ENCODE results near the gene TRIM41. TPM values are rescaled to one million over a fixed set of nuclear protein-coding genes. Genes with fewer than 3 reads are reported as not detected.
A peak's percentile ranks its signal among the peaks of the same experiment; 100 is the strongest.

The TRIM41 gene
- total and polyA plus RNA-seq, 2 of the 13 experiments (the other 11 are each of a cell fraction or from before 2014, with no cell fraction given), result 10.2 to 16.7 TPM

- no peak for TF ChIP-seq ARNT2 (CRISPR knock-in tag; IDR thresholded peaks at IDR 0.05; ENCODE audit: low read depth)
- no peak for TF ChIP-seq CREBL2 (CRISPR knock-in tag; IDR thresholded peaks at IDR 0.05; ENCODE audit: borderline replicate concordance)
- TF ChIP-seq, protein P1, sequence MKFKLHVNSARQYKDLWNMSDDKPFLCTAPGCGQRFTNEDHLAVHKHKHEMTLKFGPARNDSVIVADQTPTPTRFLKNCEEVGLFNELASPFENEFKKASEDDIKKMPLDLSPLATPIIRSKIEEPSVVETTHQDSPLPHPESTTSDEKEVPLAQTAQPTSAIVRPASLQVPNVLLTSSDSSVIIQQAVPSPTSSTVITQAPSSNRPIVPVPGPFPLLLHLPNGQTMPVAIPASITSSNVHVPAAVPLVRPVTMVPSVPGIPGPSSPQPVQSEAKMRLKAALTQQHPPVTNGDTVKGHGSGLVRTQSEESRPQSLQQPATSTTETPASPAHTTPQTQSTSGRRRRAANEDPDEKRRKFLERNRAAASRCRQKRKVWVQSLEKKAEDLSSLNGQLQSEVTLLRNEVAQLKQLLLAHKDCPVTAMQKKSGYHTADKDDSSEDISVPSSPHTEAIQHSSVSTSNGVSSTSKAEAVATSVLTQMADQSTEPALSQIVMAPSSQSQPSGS (CRISPR knock-in tag; IDR thresholded peaks at IDR 0.05), result 0 out of 2 replicates have a peak, but pooled peaks have one; percentile 45
- TF ChIP-seq SIN3A (IDR thresholded peaks at IDR 0.05; ENCODE audit: borderline replicate concordance, low read depth, low read length), result 0 out of 2 replicates have a peak, but pooled peaks have one; percentile 30
- no peak; the same call in 1 of the 2 replicates for TF ChIP-seq PITX1 (CRISPR knock-in tag; IDR thresholded peaks at IDR 0.05)
- TF ChIP-seq CEBPB (IDR thresholded peaks at IDR 0.05; ENCODE audit: borderline replicate concordance, low read depth, low read length), result peak; percentile 90
- TF ChIP-seq POGZ (CRISPR knock-in tag; IDR thresholded peaks at IDR 0.05), result no peak
- no peak for TF ChIP-seq SAFB2 (CRISPR knock-in tag; IDR thresholded peaks at IDR 0.05; ENCODE audit: borderline replicate concordance, low read depth)
- TF ChIP-seq HDAC2 (CRISPR knock-in tag; IDR thresholded peaks at IDR 0.05), result peak; percentile 34; the same call in 1 of the 2 replicates
- TF ChIP-seq SMARCE1 (IDR thresholded peaks at IDR 0.05; ENCODE audit: borderline replicate concordance), result no peak
- TF ChIP-seq ZFX (CRISPR knock-in tag; IDR thresholded peaks at IDR 0.05; ENCODE audit: low read depth), result peak; percentile 26; the same call in 1 of the 2 replicates
- no peak for TF ChIP-seq MLLT10 (CRISPR knock-in tag; IDR thresholded peaks at IDR 0.05)
- TF ChIP-seq DNMT3B (CRISPR knock-in tag; conservative IDR thresholded peaks at IDR 0.05), result no peak
- TF ChIP-seq, protein P2, sequence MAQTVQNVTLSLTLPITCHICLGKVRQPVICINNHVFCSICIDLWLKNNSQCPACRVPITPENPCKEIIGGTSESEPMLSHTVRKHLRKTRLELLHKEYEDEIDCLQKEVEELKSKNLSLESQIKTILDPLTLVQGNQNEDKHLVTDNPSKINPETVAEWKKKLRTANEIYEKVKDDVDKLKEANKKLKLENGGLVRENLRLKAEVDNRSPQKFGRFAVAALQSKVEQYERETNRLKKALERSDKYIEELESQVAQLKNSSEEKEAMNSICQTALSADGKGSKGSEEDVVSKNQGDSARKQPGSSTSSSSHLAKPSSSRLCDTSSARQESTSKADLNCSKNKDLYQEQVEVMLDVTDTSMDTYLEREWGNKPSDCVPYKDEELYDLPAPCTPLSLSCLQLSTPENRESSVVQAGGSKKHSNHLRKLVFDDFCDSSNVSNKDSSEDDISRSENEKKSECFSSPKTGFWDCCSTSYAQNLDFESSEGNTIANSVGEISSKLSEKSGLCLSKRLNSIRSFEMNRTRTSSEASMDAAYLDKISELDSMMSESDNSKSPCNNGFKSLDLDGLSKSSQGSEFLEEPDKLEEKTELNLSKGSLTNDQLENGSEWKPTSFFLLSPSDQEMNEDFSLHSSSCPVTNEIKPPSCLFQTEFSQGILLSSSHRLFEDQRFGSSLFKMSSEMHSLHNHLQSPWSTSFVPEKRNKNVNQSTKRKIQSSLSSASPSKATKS (CRISPR knock-in tag; IDR thresholded peaks at IDR 0.05), result no peak
- no peak for TF ChIP-seq ZNF652 (CRISPR knock-in tag; IDR thresholded peaks at IDR 0.05; ENCODE audit: borderline replicate concordance, low read depth)
- TF ChIP-seq ATF7 (IDR thresholded peaks at IDR 0.05), result peak; percentile 47; the same call in 1 of the 2 replicates
- no peak for TF ChIP-seq ATF7 (CRISPR knock-in tag; IDR thresholded peaks at IDR 0.05)
- TF ChIP-seq, protein P3, sequence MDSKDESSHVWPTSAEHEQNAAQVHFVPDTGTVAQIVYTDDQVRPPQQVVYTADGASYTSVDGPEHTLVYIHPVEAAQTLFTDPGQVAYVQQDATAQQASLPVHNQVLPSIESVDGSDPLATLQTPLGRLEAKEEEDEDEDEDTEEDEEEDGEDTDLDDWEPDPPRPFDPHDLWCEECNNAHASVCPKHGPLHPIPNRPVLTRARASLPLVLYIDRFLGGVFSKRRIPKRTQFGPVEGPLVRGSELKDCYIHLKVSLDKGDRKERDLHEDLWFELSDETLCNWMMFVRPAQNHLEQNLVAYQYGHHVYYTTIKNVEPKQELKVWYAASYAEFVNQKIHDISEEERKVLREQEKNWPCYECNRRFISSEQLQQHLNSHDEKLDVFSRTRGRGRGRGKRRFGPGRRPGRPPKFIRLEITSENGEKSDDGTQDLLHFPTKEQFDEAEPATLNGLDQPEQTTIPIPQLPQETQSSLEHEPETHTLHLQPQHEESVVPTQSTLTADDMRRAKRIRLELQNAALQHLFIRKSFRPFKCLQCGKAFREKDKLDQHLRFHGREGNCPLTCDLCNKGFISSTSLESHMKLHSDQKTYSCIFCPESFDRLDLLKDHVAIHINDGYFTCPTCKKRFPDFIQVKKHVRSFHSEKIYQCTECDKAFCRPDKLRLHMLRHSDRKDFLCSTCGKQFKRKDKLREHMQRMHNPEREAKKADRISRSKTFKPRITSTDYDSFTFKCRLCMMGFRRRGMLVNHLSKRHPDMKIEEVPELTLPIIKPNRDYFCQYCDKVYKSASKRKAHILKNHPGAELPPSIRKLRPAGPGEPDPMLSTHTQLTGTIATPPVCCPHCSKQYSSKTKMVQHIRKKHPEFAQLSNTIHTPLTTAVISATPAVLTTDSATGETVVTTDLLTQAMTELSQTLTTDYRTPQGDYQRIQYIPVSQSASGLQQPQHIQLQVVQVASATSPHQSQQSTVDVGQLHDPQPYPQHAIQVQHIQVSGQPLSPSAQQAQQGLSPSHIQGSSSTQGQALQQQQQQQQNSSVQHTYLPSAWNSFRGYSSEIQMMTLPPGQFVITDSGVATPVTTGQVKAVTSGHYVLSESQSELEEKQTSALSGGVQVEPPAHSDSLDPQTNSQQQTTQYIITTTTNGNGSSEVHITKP (CRISPR knock-in tag; IDR thresholded peaks at IDR 0.05; ENCODE audit: low read depth), result peak; percentile 79
- no peak for TF ChIP-seq ZSCAN30 (CRISPR knock-in tag; IDR thresholded peaks at IDR 0.05)
- TF ChIP-seq POLR2A (IDR thresholded peaks at IDR 0.05; ENCODE audit: insufficient read depth in 1 of 2, low read depth in 2 of 2, low read length in 2 of 2), result peak; percentile 25 to 56; a peak in 3 of 4 replicates
- 0 out of 2 replicates have a peak, but pooled peaks have one; percentile 14 for TF ChIP-seq MIER3 (CRISPR knock-in tag; IDR thresholded peaks at IDR 0.05; ENCODE audit: borderline replicate concordance)
Measured at GRCh38 chr5:181241393-181241975, 18.4 kb downstream of the TRIM41 start (continued).
